LoVo (cell line): ENCODE data around the gene IRF3.

Experiments
- DNase-seq: peaks from one replicate; pipeline ENCODE4 v3.0.0-alpha.2; 2016; ENCODE audit warnings: low spot score

IRF3 gene

DNA sequence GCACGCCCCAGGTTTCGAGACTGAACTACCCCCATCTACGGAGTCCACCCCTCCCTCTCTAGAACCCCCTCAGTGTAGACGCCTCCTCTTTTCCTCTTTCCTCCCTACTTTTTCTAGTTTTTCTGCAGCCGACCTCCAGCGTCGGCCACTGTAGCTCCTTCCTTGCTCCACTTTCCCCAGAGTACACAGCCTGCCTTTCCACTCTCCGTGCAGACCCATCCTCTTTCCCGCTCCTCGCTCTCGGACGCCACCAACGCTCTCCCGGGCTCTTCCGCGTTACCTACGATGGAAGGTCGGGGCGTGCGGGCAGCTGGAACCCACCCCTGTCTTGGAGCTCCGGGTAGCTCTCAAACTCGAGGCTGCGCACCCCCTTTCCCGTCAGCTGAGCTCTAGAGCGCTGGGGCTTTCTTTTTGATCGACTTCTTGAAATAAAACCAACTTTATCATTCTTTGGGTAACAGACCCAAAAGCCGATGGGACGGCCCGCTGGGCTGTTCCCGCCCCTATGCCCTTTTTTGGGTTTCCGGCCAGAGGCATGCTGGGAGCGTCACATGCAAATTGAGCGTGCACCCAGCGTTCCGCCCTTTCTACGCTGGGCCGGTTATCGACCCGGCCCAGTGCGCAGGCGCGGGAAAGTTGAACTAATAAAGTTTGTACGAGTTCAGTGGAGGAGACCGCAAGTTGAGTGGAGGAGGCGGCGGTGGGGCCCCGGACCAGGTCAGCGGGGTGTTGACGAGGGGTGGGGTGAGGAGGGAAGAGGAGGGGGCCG, at the start of gene IRF3, which contains the start of gene BCL2L12:
IRF3 (minus strand) TSS at position 507 of the 769 bp plus-strand sequence. CDS start 1,019 bp downstream, outside the sequence.
BCL2L12 (plus strand) TSS at position 583 of the 769 bp plus-strand sequence. CDS start 760 bp downstream, outside the sequence.
- DNase-seq = peak; percentile 98

DNA sequence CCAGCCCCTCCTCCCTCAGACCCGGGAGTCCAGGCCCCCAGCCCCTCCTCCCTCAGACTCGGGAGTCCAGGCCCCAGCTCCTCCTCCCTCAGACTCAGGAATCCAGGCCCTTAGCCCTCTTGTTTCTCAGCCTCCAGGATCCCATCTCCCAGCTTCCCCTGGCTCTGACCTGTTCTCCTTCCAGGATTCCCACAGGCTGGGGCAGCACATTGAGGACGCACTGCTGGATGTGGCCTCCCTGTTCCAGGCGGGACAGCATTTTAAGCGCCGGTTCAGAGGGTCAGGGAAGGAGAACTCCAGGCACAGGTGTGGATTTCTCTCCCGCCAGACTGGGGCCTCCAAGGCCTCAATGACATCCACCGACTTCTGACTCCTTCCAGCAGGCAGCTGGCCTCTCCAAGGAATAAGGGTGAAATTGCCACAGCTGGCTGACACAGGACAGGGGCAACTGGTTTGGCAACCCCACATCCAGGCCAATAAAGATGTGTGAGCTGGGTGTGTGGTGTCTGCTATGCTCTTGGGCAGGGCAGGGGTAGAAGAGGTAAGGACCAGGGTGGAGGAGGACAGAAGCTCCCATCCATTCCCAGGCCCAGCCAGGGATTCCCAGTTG, 47.7 kb upstream of the IRF3 start:
- no peak for DNase-seq

DNA sequence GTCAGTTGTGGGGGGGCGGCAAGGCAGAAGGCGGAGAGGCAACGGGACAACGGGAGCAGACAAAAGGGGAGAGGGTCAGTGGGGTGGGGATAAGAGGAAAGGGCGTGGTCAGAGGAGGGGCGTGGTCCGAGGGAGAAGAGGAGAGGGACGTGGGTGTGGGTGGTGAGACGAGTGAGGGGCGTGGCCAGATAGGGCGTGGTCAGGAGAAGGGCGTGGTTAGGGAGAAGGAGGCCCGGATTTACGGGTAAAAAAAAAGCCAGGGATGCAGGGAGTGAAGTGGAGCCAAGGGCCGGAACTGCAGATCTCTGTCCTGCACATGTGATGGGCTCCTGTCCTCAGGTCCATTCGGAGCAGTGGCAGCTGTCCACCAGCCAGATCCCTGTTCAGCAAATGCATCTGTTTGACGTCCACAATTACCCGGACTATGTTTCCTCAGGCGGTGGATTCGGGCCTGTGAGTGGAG, 46.8 kb upstream of the IRF3 start:
- DNase-seq = peak; percentile 8

DNA sequence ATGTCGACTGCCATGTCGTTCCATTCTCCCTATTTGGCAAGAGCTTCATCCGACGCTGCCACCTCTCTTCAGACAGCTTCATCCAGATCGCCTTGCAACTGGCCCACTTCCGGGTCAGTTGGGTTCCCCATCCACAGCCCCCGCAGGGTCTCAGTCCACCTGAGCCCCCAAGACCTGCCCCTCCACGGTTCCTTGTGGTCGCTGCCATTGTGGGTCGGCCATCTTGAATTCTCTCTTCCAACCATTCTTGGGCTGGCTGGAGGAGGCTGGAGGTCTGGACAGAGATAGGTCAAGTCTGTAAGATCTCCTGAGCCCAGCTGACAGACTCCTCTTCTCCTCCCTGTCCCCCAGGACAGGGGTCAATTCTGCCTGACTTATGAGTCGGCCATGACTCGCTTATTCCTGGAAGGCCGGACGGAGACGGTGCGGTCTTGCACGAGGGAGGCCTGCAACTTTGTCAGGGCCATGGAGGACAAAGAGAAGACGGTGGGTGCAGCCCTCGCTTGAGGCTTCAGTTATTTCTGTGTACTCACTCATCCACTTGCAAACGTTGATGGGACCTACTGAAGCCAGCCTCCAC, 44.8 kb upstream of the IRF3 start:
- no peak for DNase-seq

DNA sequence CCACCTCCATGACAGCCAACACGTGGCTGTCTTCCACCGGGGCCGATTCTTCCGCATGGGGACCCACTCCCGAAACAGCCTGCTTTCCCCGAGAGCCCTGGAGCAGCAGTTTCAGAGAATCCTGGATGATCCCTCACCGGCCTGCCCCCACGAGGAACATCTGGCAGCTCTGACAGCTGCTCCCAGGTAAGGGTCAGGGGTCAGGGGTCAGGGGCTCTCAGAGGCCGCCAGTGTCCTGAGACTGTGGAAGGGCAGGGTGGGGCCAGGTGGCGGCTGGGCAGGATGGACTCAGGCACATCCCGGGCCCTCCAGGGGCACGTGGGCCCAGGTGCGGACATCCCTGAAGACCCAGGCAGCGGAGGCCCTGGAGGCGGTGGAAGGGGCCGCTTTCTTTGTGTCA, 40.3 kb upstream of the IRF3 start:
- no peak for DNase-seq

- DNase-seq = no peak
These were observed 39.4 kb upstream of the IRF3 start for GRCh38 chr19:49704888-49705642.

DNA sequence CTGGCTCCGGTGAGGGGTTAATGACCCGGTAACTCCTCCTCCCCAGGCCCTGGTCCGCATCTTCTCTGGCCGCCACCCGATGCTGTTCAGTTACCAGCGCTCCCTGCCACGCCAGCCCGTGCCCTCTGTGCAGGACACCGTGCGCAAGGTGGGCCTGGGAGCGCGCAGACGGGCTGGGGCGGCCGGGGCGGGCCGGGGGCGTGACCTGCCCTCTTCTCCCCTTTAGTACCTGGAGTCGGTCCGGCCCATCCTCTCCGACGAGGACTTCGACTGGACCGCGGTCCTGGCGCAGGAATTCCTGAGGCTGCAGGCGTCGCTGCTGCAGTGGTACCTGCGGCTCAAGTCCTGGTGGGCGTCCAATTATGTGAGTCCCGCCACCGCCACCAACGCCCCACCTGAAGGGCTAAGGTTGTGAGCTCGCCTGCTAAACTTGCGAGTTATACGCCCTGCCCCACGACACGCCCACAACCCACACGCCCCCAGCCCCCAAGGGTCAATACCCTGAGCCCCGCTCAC, 35.7 kb upstream of the IRF3 start:
- DNase-seq = no peak

- DNase-seq = no peak
These were observed 34.9 kb upstream of the IRF3 start for GRCh38 chr19:49700563-49700962.

DNA sequence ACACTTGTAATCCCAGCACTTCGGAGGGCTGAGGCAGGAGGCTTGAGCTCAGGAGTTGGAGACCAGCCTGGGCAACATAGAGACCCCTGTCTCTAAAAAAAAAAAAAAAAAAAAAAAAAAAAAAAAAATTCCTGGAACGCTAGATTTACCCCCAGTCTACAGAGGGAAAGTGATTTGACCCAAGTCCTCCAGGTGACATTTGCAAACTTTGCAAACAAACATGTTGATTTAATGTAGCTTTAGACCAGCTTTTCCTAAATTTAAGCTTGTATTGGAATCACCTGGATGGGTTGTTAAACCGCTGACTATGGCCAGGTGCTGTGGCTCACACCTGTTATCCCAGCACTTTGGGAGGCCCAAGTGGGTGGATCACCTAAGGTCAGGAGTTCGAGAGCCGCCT, 33.7 kb upstream of the IRF3 start:
- DNase-seq = no peak

DNA sequence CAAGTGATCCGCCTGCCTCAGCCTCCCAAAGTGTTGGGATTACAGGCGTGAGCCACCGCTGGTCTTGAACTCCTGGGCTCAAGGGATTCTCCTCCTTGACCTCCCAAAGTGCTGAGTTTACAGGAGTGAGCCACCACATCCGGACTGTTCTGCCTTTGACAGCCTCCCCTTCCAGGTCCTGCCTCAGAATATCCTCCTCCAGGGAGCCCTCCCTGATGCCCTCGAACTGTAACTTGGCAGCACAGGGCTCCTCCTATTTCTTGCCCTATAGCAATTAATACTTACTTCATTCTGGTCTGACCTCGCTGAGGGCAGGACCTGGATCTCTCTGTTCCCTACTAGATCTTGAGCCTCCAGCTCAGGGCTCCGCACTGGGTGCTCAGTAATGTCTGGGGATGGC, 31.2 kb upstream of the IRF3 start:
- no peak for DNase-seq

GRCh38 chr19:49696115-49696514, 30.5 kb upstream of the IRF3 start:
- no peak for DNase-seq

- no peak for DNase-seq
These were observed 26.5 kb upstream of the IRF3 start for GRCh38 chr19:49692147-49692506.

DNA sequence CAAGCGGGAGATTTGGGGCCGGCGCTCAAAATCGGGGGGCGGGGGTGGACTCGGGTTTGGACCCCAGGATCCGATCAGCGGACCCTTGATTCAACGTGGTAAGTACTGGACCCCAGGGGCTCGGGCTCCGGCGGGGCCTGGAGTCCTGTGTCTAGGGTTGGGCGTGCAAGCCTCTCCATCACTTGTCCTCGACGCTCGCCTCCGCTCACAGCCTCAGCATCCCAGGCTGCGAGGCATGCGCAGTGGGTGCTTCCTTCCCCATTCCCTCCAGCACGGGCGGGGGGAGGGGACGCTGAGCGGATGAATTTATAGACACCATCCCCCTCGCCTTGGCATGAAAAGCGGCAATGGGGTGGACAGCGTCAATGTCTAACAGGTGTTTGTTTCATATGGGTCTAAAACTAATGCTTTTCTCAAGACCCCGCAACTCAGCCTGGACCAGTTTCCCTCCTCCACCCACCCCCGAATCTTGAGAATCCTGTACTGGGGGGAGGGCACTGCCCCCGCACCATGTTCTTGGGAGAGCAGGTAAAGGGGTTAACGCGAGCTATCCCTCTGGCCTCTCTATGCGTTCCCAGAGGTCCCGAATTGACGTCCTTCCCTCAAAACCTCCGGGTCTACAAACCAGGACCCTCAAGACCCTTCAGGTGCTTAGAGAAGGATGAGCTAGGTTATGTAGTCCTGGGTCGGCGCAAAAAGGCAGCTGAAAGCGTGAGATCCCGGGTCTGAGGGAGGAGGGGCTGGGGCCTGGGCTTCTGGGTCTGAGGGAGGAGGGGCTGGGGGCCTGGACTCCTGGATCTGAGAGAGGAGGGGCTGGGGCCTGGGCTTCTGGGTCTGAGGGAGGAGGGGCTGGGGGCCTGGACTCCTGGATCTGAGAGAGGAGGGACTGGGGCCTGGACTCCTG, 25.8 kb upstream of the IRF3 start:
- DNase-seq = no peak

- DNase-seq = no peak
These were observed 25.1 kb upstream of the IRF3 start, which contains the start of gene CPT1C for GRCh38 chr19:49690656-49691242. CPT1C (plus strand) TSS chr19:49691116; CDS start chr19:49692253, 1,137 bp downstream.

- DNase-seq = no peak
These were observed 24.5 kb upstream of the IRF3 start for GRCh38 chr19:49690079-49690655.

- DNase-seq = no peak
These were observed 23.7 kb upstream of the IRF3 start, which contains the start of gene ADM5 for GRCh38 chr19:49689133-49690078. ADM5 (plus strand) TSS chr19:49689594; CDS start chr19:49689838, 244 bp downstream.

DNA sequence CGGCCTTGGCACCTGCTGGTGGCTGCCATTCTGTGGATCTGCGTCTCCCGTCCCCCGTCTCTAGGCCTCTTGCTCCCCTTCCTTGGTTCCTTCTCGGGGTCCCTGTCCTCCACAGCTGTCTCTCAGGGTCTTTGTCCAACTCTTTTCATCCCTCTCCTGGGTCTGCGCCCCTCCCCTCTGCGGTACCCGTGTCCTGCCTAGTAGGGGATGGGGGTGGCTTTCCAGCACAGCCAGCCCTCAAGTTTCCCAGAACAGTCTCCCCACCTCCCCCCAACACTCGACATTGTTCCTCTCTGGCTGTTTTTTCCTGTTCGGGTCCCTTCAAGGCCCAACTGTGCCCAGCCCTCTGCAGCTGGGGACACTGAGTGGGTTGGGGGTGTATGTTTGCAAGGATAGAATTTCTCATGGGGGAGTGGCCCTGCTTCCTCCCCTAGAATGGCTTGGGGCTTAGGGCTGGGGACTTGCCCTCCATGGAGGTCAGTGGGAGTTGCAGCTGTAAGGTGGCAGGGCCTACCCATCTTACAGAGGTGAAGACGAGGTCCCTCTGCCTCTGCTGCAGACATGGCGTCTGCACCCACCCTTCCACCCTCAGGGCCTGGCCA, 23.0 kb upstream of the IRF3 start:
- no peak for DNase-seq

- no peak for DNase-seq
These were observed 22.1 kb upstream of the IRF3 start for GRCh38 chr19:49687566-49688316.
